ENCODE data around the gene EFR3B. TPM values are rescaled to one million over a fixed set of nuclear protein-coding genes. Genes with fewer than 3 reads are reported as not detected.

Gene EFR3B
- total RNA-seq, 2 experiments from 2014 or later = 0.05 TPM

- Mint-ChIP-seq H3K36me3 (ENCODE audit: low read depth) (no peaks in the 10 kb centered on the region), H3K27me3 (ENCODE audit: low read depth) (peaks cover 27% of the 10 kb centered on the region), H3K4me1 (ENCODE audit: low read depth) (no peaks in the 10 kb centered on the region), H3K27ac (no peak overlapping the region), H3K4me3 (no peak overlapping the region), H3K9me3 (ENCODE audit: insufficient read depth) (no peaks in the 10 kb centered on the region)
- ChIA-PET CTCF (no interaction called here), POLR2A (no interaction called here)
- no peak for DNase-seq
- ATAC-seq = no peak
These were observed 36.5 kb downstream of the EFR3B start for GRCh38 chr2:25078170-25079049.

GRCh38 chr2:25079050-25079635 lies 37.3 kb downstream of the EFR3B start:
- Mint-ChIP-seq H3K36me3 (ENCODE audit: low read depth) (no peaks in the 10 kb centered on the region), H3K9me3 (ENCODE audit: insufficient read depth) (no peaks in the 10 kb centered on the region), H3K27ac (no peak overlapping the region), H3K4me3 (no peak overlapping the region), H3K27me3 (ENCODE audit: low read depth) (peaks cover 27% of the 10 kb centered on the region), H3K4me1 (ENCODE audit: low read depth) (no peaks in the 10 kb centered on the region)
- POLR2A ChIA-PET = no interaction called here
- no peak for DNase-seq
- CTCF ChIA-PET = no interaction called here
- no peak for ATAC-seq

- ATAC-seq = no peak
- Mint-ChIP-seq H3K9me3 (ENCODE audit: insufficient read depth) (no peaks in the 10 kb centered on the region), H3K4me3 (no peak overlapping the region), H3K27ac (no peak overlapping the region), H3K27me3 (ENCODE audit: low read depth) (peaks cover 27% of the 10 kb centered on the region), H3K36me3 (ENCODE audit: low read depth) (no peaks in the 10 kb centered on the region), H3K4me1 (ENCODE audit: low read depth) (no peaks in the 10 kb centered on the region)
- POLR2A ChIA-PET = no interaction called here
- no peak for DNase-seq
- CTCF ChIA-PET = no interaction called here
These were observed 39.4 kb downstream of the EFR3B start for GRCh38 chr2:25081237-25081790.

GRCh38 chr2:25082002-25082622 lies 40.2 kb downstream of the EFR3B start:
- CTCF ChIA-PET = no interaction called here
- H3K4me1 Mint-ChIP-seq (ENCODE audit: low read depth) = no peaks in the 10 kb centered on the region
- H3K9me3 Mint-ChIP-seq (ENCODE audit: insufficient read depth) = no peaks in the 10 kb centered on the region
- H3K27ac Mint-ChIP-seq = no peak overlapping the region
- H3K36me3 Mint-ChIP-seq (ENCODE audit: low read depth) = no peaks in the 10 kb centered on the region
- peaks cover 22% of the 10 kb centered on the region for H3K27me3 Mint-ChIP-seq (ENCODE audit: low read depth)
- ATAC-seq (no peak), DNase-seq (no peak)
- POLR2A ChIA-PET = no interaction called here
- H3K4me3 Mint-ChIP-seq = no peak overlapping the region

DNA sequence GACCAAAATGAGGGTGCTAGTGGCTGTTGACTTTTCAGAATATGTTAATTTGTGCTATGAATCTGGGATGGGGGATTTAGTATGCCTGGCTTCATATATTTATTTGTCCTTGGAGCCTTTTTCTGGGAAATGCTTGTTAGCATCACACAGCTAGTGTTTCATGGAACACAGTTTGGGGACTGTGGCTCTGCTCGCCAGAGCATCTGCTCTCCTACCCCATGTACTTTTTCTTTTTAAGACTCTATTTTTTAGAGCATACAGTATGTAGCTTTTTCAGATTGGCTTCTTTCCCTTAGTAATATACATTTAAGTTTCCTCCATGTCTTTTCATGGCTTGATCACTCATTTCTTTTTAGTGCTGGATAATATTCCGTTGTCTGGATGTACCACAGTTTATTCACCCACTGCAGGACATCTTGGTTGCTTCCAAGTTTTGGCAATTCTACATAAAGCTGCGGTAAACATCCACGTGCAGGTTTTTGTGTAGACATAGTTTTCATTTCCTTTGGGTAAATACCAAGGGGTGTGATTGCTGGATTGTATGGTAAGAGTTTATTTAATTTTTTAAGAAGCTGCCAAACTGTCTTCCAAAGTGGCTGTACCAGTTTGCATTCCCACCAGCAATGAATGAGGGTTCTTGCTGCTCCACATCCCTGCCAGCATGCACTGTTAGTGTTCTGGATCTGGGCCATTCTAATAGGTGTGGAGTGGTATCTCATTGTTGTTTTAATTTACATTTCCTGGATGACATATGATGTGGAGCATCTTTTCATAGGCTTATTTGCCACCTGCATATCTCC lies 44.1 kb downstream of the EFR3B start:
- Mint-ChIP-seq H3K36me3 (ENCODE audit: low read depth) (no peaks in the 10 kb centered on the region), H3K27ac (no peak overlapping the region), H3K9me3 (ENCODE audit: insufficient read depth) (no peaks in the 10 kb centered on the region), H3K27me3 (ENCODE audit: low read depth) (peaks cover 6% of the 10 kb centered on the region), H3K4me3 (no peak overlapping the region), H3K4me1 (ENCODE audit: low read depth) (no peaks in the 10 kb centered on the region)
- ChIA-PET POLR2A (no interaction called here), CTCF (no interaction called here)
- DNase-seq (no peak), ATAC-seq (no peak)

- Mint-ChIP-seq H3K4me3 (no peak overlapping the region), H3K36me3 (ENCODE audit: low read depth) (no peaks in the 10 kb centered on the region), H3K27me3 (ENCODE audit: low read depth) (no peaks in the 10 kb centered on the region), H3K9me3 (ENCODE audit: insufficient read depth) (no peaks in the 10 kb centered on the region), H3K27ac (no peak overlapping the region), H3K4me1 (ENCODE audit: low read depth) (no peaks in the 10 kb centered on the region)
- POLR2A ChIA-PET = no interaction called here
- ATAC-seq (no peak), DNase-seq (no peak)
- CTCF ChIA-PET = interaction anchor here (0.5 kb wide), 1 partner anchor 113 kb away, joined by 4 read pairs; no protein-coding TSS in a partner anchor
These were observed 47.1 kb downstream of the EFR3B start for GRCh38 chr2:25088817-25089516.

DNA sequence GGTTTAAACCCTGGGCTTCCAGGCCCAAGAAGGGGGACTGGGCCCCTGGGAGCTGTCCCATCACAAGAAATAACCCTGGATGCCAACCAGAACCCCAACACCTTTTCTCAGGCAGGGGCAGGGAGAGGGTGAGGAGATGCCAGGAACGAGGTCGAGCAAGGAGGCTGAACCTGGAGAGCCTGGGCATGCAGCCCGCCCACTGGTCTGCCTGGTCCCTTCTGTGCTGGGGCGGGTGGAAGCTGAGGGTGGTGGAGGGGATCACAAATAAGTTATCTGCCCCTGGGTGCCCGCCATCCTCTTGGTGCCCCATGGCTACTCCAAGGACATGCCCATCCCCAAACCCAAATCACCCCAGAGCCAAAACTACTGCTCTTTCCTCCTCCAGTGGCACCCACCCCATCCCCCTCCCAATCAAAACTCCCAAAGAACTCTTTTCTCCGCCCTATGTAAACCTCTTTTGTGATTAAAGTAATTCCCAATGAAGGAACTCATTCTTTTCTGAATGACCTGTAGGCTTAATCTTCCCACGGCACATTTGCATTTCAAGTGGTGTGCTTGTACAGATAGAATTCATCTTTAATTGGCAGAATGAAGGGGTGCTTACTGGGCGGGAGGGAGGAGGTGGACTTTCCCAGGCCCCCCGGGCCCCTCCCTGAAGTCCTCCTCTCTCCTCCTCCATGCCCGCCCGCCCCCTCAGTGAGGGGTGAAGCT lies 47.9 kb downstream of the EFR3B start:
- H3K36me3 Mint-ChIP-seq (ENCODE audit: low read depth) = no peaks in the 10 kb centered on the region
- no peaks in the 10 kb centered on the region for H3K4me1 Mint-ChIP-seq (ENCODE audit: low read depth)
- no peaks in the 10 kb centered on the region for H3K27me3 Mint-ChIP-seq (ENCODE audit: low read depth)
- ChIA-PET CTCF (interaction anchor here (0.5 kb wide), 1 partner anchor 114 kb away, joined by 4 read pairs; no protein-coding TSS in a partner anchor), POLR2A (no interaction called here)
- no peaks in the 10 kb centered on the region for H3K9me3 Mint-ChIP-seq (ENCODE audit: insufficient read depth)
- ATAC-seq (no peak), DNase-seq (no peak)
- no peak overlapping the region for H3K27ac Mint-ChIP-seq
- no peak overlapping the region for H3K4me3 Mint-ChIP-seq

DNA sequence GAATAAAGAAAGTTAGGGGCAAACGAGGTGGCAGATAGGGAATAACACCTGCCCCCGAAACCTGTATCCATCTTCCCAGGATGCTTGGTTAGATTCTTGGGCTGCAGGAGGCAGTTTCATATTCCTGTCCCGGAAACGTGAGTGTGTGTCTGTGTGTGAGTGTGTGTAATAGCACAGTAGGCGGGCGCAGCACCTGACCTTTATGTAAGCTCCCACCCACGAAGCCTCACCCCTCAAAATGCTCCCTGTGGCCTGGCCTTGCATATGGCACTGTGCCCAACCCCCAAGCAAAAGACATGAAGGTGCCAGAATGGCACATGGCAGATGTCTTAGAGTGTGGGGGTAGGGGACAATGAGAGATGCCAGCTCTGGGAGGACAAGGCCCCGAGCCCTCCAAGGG lies 48.9 kb downstream of the EFR3B start:
- no peak for ATAC-seq
- Mint-ChIP-seq H3K4me3 (no peak overlapping the region), H3K36me3 (ENCODE audit: low read depth) (no peaks in the 10 kb centered on the region), H3K4me1 (ENCODE audit: low read depth) (no peaks in the 10 kb centered on the region), H3K9me3 (ENCODE audit: insufficient read depth) (no peaks in the 10 kb centered on the region), H3K27me3 (ENCODE audit: low read depth) (no peaks in the 10 kb centered on the region), H3K27ac (no peak overlapping the region)
- ChIA-PET CTCF (no interaction called here), POLR2A (no interaction called here)
- DNase-seq = no peak

DNA sequence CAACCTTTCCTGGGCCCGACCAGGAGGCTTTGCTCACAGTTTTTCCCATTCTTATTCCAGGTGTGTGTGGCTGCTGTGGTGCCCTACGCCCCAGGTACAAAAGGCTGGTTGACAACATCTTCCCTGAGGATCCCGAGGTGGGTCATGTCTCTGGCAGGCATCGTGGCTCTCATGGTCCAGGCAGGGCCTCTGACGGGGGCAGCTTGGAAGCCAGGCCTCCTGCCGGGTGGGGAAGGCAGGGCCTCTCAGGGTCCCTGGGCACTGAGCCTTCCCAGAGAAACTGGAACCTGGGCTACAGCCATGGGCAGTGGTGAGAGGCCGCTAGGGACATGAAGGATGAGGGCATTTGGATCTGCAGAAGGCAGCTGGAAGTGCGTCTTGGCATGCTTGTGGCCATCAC lies 49.4 kb downstream of the EFR3B start:
- Mint-ChIP-seq H3K27me3 (ENCODE audit: low read depth) (no peaks in the 10 kb centered on the region), H3K4me1 (ENCODE audit: low read depth) (no peaks in the 10 kb centered on the region), H3K36me3 (ENCODE audit: low read depth) (no peaks in the 10 kb centered on the region), H3K9me3 (ENCODE audit: insufficient read depth) (no peaks in the 10 kb centered on the region), H3K27ac (no peak overlapping the region), H3K4me3 (no peak overlapping the region)
- ATAC-seq (no peak), DNase-seq (no peak)
- POLR2A ChIA-PET = no interaction called here
- CTCF ChIA-PET = no interaction called here

GRCh38 chr2:25098056-25098455 lies 56.2 kb downstream of the EFR3B start:
- ChIA-PET POLR2A (no interaction called here), CTCF (no interaction called here)
- no peak overlapping the region for H3K27ac Mint-ChIP-seq
- no peaks in the 10 kb centered on the region for H3K4me1 Mint-ChIP-seq (ENCODE audit: low read depth)
- peaks cover 4% of the 10 kb centered on the region for H3K27me3 Mint-ChIP-seq (ENCODE audit: low read depth)
- H3K9me3 Mint-ChIP-seq (ENCODE audit: insufficient read depth) = no peaks in the 10 kb centered on the region
- DNase-seq (no peak), ATAC-seq (no peak)
- H3K36me3 Mint-ChIP-seq (ENCODE audit: low read depth) = no peaks in the 10 kb centered on the region
- no peak overlapping the region for H3K4me3 Mint-ChIP-seq
